ENCODE results near the gene KPNA6.
A peak's percentile ranks its signal among the peaks of the same experiment; 100 is the strongest.
"Not testable (repeated sequence)": the region's sequence is repeated elsewhere in the genome, so short reads cannot be mapped to it uniquely, and the experiment has no call there.

Gene KPNA6

DNA sequence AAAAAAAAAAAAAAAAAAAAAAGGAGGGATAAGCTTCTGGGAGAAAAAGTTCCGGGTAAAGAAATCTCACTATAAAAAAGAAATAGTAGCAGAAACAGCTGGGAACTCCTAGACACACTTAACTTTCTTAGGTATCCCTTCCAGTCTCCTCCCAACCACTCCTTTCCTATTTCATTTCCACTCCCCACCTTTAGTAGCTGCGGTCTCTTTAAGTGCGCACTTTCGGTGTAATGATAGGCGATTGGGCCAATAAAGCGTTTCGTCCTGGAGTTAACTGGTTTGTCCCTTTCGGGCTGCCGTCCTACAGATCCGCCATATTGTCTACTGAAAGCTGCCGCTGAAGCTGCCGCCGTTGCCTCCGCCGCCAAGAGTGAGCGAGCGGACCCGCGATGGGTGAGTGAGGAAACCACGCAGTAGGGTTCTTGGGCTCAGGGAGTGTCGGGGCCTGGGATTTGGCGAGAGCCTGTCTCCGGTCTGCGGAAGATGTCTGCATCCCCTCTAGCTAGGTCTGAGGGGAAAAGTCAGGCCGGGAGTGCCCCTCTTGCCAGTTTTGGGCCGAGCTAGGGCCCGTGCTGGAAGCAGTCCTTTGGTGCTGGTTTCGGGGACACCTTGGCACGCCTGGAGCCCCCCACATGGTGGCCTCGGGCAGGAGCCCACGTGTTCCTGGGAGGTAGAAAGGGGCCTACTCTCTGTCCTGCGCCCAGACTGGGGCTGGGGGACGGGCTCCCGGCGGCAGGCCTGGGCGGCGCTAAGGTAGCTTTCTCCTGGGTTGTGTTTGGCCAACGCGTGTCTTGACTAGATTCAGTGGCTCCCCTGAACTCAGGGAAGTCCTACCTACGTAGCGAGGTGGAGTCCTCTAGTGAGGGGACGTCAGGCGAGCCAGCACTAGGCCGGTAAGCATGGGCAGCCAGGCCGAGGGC lies at the start of gene KPNA6:
KPNA6 (plus strand) TSS at position 315 of the 920 bp plus-strand sequence; CDS start at position 390, 75 bp downstream.
- peak; percentile 85 for DNase-seq

DNA sequence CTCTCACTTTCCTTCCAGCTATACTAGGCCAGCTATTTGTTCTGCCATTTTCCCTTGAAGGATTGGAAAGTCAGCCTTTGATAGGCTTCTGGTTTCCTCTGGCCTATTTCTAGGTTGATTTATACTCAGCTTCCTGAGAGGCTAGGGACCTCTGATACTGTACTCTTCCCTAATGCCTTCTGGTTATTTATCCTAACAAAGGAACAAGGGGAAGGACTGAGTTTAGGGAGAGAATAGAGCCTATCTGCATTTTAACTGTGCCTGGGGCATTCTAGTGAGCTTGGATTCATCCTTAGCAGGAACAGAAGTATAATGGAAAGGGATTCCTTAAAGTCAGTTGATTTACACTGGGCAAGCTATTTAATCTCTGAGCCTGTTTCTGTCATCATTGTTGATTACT lies 46.9 kb upstream of the KPNA6 start:
- no peak for DNase-seq

DNA sequence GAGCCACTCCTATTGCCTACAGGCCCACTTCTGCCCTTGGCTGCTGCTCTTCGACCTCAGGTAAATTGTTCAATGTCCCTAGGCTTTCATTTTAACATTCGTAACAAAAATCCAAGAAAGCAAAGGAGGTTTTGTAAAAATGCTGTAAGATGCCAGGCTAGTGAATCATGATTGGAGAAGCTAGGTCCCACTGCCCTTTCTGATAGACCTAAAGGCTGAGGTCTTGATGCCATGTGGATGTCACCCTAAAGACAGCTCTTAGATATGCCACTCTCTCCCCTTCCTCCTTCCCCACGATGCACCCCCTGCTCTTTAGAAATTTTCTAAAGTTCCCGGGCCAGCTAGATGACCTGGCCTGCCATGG lies 45.0 kb upstream of the KPNA6 start:
- DNase-seq = no peak

DNA sequence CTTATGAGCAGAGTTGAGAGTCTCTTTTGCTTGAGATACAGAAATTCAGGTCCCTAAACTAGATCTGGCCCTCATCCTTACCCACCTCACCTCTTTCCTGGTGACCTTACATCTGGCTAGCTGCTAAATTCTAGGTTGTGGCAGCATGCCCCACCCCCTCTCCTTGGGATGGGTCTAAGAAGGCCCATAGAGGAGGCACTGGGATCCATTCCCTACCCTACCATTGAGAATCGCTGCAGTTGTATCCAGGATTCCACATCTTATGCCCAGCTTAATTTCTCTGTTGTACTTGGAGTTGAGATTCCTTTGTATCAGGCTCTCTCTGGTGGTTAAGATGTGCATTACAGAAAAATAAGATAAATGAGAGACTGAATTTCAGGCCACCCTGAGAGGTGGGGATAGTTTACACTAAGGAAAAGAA lies 44.6 kb upstream of the KPNA6 start:
- DNase-seq = peak; percentile 55

DNA sequence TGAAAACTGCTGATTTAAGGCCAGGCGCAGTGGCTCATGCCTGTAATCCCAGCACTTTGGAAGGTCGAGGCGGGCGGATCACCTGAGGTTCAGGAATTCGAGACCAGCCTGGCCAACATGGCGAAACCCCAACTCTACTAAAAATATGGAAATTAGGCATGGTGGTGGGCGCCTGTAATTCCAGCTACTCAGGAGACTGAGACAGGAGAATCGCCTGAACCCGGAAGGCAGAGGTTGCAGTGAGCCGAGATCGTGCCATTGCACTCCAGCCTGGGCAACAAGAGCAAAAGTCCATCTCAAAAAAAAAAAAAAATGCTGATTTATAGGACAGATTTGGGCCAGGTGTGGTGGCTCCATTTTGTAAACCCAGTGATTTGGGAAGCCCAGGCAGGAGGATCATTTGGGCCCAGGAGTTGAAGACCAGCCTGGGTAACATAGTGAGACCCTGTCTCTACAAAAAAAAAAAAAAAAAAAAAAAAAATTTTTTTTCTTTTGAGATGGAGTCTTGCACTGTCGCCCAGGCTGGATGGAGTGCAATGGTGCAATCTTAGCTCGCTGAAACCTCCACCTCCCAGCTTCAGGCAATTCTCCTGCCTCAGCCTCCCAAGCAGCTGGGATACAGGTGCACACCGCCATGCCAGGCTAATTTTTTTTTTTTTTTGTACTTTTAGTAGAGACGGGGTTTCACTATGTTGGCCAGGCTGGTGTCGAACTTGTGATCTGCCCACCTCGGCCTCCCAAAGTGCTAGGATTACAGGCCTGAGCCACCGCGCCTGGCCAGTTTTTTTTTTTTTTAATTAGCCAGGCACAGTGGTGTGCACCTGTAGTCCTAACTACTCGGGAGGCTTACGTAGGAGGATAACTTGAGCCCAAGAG lies 42.0 kb upstream of the KPNA6 start:
- not testable (repeated sequence) for DNase-seq

DNA sequence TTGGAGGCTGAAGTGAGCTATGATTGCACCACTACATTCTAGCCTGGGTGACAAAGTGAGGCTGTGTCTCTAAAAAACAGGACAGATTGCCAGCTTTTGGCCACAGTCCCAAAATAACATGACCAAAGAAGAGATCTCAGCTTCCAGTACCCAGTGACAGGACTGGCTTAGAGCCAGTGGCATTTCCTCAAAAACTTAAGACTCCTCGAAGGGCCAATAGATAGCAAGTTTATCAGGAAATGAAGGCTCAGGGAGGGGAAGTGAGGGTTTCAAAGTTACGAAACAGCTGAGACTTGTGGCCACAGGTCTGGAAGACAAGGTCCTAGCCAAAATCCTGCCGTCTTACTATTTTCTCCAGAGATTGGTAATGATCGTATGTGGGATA lies 41.4 kb upstream of the KPNA6 start:
- no peak for DNase-seq

DNA sequence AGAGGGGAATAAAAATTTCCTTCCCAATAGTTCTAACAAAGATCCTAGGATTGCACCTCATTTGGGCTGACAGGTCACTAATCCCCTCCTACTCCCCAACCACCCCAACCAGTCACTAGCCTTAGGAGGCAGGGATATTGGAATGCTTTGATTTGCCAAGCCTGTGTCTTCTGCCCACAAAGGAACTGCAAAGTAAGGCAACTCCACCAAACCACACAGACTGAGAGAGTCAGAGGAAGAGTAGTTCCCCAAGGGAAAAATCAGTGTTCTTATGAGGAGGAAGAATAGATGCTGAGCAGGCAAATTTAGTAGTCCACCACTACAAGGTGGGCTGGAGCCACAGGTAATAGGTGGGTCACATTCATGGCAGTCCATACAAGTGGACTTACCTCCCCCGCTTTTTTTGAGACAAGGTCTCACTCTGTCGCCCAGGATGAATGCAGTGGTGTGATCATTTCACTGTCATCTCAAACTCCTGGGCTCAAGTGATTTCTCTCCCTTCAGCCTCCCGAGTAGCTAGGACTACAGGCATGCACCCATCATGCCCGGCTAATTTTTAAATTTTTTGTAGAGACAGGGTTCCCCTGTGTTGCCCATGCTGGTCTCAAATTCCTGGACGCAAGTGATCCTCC lies 38.8 kb upstream of the KPNA6 start:
- DNase-seq = no peak

DNA sequence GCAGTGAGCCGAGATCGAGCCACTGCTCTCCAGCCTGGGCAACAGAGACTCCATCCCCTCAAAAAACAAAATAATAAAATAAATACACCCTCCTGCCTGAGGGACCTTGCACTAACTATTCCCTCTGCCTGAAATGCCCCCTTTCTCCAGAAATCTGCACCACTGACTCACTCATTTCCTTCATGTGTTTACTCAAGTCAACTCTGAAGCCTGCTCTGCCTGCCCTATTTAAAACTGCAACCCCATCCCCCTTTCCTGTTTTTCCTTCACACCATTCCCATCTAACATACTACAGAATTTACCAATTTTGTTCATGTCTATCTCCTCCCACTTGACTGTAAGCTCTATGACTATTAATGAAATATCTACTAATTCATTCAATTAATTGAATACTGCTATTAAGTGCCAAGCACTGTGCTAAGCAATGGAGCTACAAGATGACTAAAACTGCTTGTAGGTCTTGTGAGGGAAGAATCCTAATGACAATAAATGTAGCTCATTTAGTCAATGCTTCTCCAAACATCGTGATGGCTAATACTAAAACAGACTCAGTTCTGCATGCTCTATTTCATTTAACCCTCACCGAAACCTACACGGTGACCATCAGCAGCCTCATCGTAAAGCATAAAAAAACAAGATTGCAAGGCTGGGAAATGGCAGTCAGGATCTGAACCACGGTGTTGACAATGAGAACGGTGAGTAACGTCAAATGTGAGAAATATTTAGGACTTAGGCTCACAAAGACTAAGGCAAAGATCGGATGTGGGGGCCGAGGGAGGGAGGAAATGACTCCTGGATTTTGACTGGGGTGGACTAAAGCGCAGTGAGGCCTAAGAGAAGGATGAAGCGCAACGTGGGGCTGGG lies 35.9 kb upstream of the KPNA6 start:
- no peak for DNase-seq

GRCh38 chr1:32072622-32073298 lies 35.1 kb upstream of the KPNA6 start, which contains the start of gene TMEM39B:
TSS of gene TMEM39B (plus strand) at chr1:32072939. CDS start at chr1:32073048, 109 bp downstream.
- DNase-seq = peak; percentile 97

- peak; percentile 91 for DNase-seq
These were observed 34.3 kb upstream of the KPNA6 start for GRCh38 chr1:32073299-32074229.

DNA sequence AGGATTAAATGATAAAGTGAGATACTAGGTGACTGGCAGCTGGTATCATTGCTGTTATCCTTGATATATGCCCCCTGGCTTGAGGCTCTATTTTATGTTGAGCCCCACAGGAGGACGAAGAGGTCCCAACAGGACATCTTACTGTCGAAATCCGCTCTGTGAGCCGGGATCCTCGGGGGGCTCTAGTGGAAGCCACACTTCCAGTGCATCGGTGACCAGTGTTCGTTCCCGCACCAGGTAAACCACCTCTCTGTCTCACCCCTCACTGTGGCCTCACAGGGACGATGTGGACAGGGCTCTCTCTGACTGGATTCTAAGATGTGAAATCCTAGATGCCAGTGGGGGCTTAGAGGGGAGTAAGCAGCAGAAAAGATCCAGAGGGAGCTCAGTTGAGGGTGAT lies 33.0 kb upstream of the KPNA6 start:
- no peak for DNase-seq

- DNase-seq = no peak
These were observed 30.4 kb upstream of the KPNA6 start for GRCh38 chr1:32077451-32077850.

- DNase-seq = no peak
These were observed 25.8 kb upstream of the KPNA6 start for GRCh38 chr1:32082022-32082421.

- DNase-seq = not testable (repeated sequence)
These were observed 21.5 kb upstream of the KPNA6 start for GRCh38 chr1:32086381-32086780.

GRCh38 chr1:32091176-32091575 lies 16.7 kb upstream of the KPNA6 start:
- DNase-seq = no peak

- no peak for DNase-seq
These were observed 16.3 kb upstream of the KPNA6 start for GRCh38 chr1:32091591-32091990.

- DNase-seq = no peak
These were observed 12.9 kb upstream of the KPNA6 start for GRCh38 chr1:32094746-32095521.

DNA sequence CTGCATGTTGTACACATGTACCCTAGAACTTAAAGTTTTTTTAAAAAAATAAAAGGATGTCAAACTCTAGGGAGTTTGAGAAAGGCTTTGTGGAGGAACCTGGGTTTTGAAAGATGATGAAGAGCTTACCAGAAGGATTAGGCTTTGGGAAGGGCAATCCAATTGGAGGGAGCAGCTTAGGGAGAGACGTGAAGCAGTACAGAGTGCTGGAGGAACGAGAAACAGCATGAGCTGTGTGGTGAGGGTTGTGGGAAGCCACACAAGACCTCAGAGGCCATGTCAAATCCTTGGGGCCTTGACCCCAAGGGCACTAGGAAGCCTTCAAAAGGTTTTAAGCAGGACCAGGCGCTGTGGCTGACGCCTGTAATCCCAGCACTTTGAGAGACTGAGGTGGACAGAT lies 8.4 kb upstream of the KPNA6 start:
- no peak for DNase-seq

- DNase-seq = no peak
These were observed 7.5 kb upstream of the KPNA6 start for GRCh38 chr1:32100359-32100758.
